ENCODE results near the gene SSBP2.
"Not testable (repeated sequence)": the region's sequence is repeated elsewhere in the genome, so short reads cannot be mapped to it uniquely, and the experiment has no call there.

The SSBP2 gene

DNA sequence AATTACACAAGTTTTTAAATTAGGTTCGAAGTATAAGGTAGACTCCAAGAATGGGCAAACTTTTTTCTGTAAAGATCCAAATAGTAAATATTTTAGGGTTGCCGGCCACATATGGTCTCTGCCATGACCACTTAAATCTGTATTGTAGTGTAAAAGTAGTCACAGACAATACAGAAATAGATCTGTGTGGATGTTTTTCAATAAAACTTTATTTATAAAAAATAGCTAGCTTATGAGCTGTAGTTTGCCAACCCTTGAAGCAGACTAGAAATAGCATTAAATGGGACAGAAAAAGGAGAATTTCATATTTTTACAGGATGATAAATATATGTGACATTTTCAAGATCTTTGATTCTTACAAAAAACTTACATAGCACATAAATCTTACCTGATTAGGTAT is 262.0 kb downstream of the SSBP2 start:
- Mint-ChIP-seq H3K27ac (no peak overlapping the region), H3K36me3 (no peaks in the 10 kb centered on the region), H3K4me1 (no peaks in the 10 kb centered on the region), H3K4me3 (no peak overlapping the region), H3K9me3 (no peaks in the 10 kb centered on the region)
- ATAC-seq (no peak), DNase-seq (ENCODE audit: low spot score in 2 of 2) (no peak)

DNA sequence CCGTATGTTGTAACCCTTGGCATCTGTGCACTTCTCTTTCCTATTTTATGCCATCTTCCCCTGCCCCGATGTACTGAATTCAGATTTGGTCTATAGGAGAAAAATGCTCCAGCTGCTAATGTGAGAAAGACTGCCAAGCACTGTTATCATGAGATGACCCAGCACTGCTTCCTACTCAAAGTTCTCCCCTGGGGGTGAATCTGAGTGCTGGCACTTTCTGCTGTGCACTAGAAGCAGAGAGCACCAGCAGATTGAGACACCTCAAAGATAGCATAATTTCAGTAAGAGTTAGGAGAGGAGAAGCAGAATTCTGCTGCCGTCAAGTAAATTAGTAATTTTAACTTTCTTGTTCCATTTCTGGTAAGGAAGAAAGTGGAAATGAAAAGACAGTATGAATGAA is 264.2 kb downstream of the SSBP2 start:
- Mint-ChIP-seq H3K4me1 (no peaks in the 10 kb centered on the region), H3K36me3 (no peaks in the 10 kb centered on the region), H3K27ac (no peak overlapping the region), H3K4me3 (no peak overlapping the region), H3K9me3 (no peaks in the 10 kb centered on the region)
- no peak for DNase-seq (ENCODE audit: low spot score in 2 of 2)
- ATAC-seq = no peak

DNA sequence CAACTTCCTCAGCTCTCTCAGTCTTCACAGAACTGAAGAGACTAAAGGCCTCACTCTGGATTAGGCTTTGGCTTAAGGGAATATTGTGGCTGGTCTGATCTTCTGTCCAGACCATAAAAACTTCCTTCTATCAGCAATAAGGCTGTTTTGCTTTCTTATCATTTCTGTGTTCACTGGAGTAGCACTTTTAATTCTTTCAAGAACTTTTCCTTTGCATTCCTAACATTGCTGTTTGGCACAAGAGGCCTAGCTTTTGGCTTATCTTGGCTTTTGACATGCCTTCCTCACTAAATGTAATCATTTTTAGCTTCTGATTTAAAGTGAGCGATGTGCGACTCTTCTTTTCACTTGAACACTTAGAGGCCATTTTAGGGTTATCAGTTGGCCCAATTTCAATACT is 268.3 kb downstream of the SSBP2 start:
- H3K4me1 Mint-ChIP-seq = no peaks in the 10 kb centered on the region
- H3K4me3 Mint-ChIP-seq = no peak overlapping the region
- H3K9me3 Mint-ChIP-seq = no peaks in the 10 kb centered on the region
- H3K27ac Mint-ChIP-seq = no peak overlapping the region
- ATAC-seq (no peak), DNase-seq (ENCODE audit: low spot score in 2 of 2) (no peak)
- H3K36me3 Mint-ChIP-seq = no peaks in the 10 kb centered on the region

DNA sequence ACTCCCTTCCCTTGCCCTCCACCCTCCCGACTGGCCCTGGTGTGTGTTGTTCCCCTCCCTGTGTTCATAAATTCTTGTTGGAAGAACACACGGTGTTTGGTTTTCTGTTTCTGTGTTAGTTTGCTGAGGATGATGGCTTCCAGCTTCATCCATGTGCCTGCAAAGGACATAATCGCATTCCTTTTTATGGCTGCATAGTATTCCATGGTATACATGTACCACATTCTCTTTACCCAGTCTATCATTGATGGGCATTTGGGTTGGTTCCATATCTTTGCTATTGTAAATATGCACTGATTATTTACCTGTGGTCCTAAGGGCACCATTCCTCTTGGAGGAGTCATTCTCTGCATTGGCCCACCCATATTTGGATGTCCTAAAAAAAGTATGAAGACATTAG is 277.5 kb downstream of the SSBP2 start:
- H3K36me3 Mint-ChIP-seq = peaks cover 10% of the 10 kb centered on the region

DNA sequence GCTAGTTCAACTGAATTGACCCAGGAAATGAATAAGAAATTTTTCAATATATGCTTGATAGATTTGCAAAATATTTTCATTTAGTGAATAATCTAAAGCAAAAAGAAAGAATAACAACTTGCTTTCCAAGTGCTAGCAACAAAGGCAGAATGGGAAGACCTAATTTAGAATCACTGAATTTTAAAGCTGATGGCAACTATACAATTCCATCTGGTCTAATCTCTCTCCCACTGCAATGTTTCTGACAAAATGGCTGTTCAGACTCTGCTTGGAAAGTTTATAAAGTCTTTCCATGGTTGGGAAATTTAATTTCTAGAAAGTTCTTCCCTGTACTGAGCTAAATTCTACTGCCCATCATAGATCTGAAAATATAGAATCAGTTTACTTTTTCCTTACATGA is 281.2 kb downstream of the SSBP2 start:
- Mint-ChIP-seq H3K27ac (no peak overlapping the region), H3K9me3 (peaks cover 4% of the 10 kb centered on the region), H3K36me3 (peaks cover 10% of the 10 kb centered on the region), H3K4me1 (no peaks in the 10 kb centered on the region), H3K4me3 (no peak overlapping the region)
- DNase-seq (ENCODE audit: low spot score in 2 of 2) (no peak), ATAC-seq (no peak)

More for the DNA sequence above, 277.5 kb downstream of the SSBP2 start:
- H3K4me1 Mint-ChIP-seq; ATAC-seq; H3K27ac Mint-ChIP-seq; H3K9me3 Mint-ChIP-seq; H3K4me3 Mint-ChIP-seq; DNase-seq (ENCODE audit: low spot score in 2 of 2): not testable (repeated sequence)

DNA sequence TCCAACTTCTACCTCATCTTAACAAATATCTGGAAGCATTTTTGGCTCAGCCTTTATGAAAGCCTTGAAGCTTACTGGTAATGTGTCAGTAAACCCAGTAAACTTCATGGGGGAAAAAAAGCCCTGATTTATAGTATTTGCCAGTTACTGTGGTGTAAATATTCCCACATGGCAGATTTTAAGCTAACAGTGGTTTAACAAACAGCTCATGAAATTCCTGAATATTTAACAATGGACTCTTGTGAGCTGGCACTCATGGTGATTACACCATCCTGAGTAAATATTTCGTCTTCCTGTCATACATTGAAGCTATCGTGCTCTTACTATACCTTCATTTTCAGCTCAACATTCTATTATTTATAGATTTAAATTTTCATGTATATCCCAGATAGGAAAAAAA is 300.0 kb downstream of the SSBP2 start:
- ATAC-seq (no peak), DNase-seq (ENCODE audit: low spot score in 2 of 2) (no peak)
- no peak overlapping the region for H3K27ac Mint-ChIP-seq
- no peaks in the 10 kb centered on the region for H3K4me1 Mint-ChIP-seq
- H3K36me3 Mint-ChIP-seq = no peaks in the 10 kb centered on the region
- H3K4me3 Mint-ChIP-seq = no peak overlapping the region
- no peaks in the 10 kb centered on the region for H3K9me3 Mint-ChIP-seq

DNA sequence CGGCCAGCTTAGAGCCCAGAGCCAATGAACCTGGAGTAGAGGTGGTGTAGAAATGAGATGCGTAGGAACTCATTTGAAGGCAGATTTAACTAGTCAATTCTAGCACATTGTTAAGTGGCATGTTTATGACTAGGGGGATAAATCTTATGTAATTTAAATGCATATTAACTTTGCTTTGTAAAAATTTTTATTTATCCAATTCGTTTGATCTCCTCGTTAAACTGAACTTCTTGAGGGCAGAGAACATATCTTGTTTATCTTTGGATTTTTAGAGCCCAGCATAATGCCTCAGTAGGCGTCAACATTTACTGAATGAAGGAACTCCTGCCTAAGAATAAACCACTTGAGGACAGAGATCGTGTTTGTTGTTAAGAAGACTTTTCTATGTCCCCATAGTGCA is 315.9 kb downstream of the SSBP2 start:
- H3K4me1 Mint-ChIP-seq = no peaks in the 10 kb centered on the region
- no peak overlapping the region for H3K27ac Mint-ChIP-seq
- no peak overlapping the region for H3K4me3 Mint-ChIP-seq
- H3K36me3 Mint-ChIP-seq = no peaks in the 10 kb centered on the region
- ATAC-seq (no peak), DNase-seq (ENCODE audit: low spot score in 2 of 2) (no peak)
- no peaks in the 10 kb centered on the region for H3K9me3 Mint-ChIP-seq

DNA sequence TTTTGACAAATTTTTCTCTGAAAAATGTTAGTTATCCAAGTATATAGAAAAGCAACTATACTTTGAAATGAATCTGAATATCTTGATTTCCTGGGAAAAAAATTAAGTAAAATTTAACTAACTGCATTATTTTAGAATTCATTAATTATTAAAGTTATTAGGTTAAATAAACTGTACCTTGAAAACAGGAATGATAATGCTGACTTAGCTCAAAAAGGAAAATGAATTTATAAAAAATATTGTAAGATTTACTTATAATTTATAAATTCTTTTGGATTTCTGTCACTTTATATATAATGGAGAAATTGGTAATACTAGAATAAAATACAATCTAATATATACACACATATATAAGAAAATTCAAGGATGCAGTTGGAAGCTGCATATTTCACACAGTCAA is 320.9 kb downstream of the SSBP2 start:
- Mint-ChIP-seq H3K4me1 (no peaks in the 10 kb centered on the region), H3K4me3 (no peak overlapping the region), H3K27ac (no peak overlapping the region), H3K9me3 (no peaks in the 10 kb centered on the region), H3K36me3 (no peaks in the 10 kb centered on the region)
- DNase-seq (ENCODE audit: low spot score in 2 of 2) (no peak), ATAC-seq (no peak)

DNA sequence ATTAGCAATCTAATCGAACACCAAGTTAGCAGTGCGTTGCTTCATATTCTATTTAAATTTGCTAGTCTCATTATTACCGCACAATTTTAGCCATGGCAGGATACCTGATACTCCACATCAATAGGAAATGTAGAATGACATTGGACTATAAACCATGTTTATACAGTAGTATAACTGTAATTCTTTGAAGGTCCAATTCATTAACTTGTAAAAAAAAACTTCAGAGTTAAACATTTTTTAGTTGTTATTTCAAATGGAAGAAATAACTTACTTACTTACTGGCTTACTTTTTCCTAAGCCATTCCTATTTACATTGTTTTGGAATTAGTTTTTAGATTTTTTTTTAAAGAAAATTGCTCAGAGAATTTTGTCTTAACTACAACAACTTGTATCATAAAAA is 321.5 kb downstream of the SSBP2 start:
- no peak for DNase-seq (ENCODE audit: low spot score in 2 of 2)
- Mint-ChIP-seq H3K4me1 (no peaks in the 10 kb centered on the region), H3K27ac (no peak overlapping the region), H3K36me3 (no peaks in the 10 kb centered on the region), H3K9me3 (no peaks in the 10 kb centered on the region), H3K4me3 (no peak overlapping the region)
- no peak for ATAC-seq

DNA sequence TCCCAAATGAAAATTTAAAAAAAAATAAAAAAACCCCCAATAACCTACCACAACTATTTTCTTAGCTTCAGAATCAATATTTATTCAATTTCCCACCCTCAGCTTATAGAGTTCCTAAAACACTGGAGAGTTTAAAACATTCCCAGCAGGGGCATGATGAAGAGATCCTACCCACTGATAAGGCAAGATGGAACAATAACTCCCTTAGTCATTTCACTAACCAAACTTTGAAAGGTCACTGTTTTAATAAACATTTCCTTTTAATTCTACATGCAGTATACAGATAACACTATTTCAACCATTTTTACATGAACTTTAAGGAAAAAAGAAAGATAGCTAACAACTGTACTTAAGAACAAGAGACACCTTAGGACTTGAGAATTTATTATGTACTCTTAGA is 322.0 kb downstream of the SSBP2 start:
- Mint-ChIP-seq H3K9me3 (no peaks in the 10 kb centered on the region), H3K27ac (no peak overlapping the region), H3K4me3 (no peak overlapping the region), H3K4me1 (no peaks in the 10 kb centered on the region), H3K36me3 (no peaks in the 10 kb centered on the region)
- ATAC-seq (no peak), DNase-seq (ENCODE audit: low spot score in 2 of 2) (no peak)

DNA sequence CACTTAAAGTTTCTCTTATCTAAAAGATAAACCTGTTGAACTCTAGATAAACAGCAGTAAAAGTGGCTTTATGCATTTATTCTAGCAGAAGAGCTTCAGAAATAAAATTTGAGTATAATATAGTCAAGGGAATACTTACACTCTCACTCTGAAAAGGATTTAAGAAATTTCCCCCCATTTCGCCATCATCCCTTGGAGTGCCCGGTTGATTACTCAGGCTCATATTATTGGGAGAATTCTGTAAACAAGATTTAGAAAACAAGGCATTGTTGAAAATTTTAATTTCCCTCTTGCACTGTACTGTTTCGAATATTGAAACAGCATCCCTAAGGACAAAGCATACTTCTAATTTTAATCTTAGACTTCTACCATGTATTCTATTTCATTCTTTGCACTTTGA is 322.5 kb downstream of the SSBP2 start:
- Mint-ChIP-seq H3K9me3 (no peaks in the 10 kb centered on the region), H3K36me3 (no peaks in the 10 kb centered on the region), H3K4me1 (no peaks in the 10 kb centered on the region), H3K4me3 (no peak overlapping the region), H3K27ac (no peak overlapping the region)
- ATAC-seq (no peak), DNase-seq (ENCODE audit: low spot score in 2 of 2) (no peak)

DNA sequence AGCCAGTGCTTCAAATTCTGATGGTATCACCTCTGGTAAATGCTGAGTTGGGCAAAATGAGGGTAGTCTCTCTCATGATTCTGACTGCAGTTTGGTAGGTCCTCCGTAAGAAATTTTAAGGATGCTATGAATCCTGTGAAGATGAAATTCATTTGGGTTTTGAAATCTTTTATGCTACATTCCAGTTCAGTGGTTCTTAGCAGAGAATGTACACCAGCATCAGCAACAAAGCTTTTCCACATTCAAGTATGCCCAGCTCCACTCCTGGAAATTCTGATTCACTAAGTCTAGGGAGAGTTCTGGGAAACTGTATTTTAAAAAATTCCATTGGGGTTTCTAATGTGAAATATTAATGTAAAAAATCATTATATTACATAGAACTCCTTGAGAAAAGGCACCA is 323.3 kb downstream of the SSBP2 start:
- Mint-ChIP-seq H3K9me3 (no peaks in the 10 kb centered on the region), H3K36me3 (no peaks in the 10 kb centered on the region), H3K4me3 (no peak overlapping the region), H3K27ac (no peak overlapping the region), H3K4me1 (no peaks in the 10 kb centered on the region)
- DNase-seq (ENCODE audit: low spot score in 2 of 2) (no peak), ATAC-seq (no peak)

DNA sequence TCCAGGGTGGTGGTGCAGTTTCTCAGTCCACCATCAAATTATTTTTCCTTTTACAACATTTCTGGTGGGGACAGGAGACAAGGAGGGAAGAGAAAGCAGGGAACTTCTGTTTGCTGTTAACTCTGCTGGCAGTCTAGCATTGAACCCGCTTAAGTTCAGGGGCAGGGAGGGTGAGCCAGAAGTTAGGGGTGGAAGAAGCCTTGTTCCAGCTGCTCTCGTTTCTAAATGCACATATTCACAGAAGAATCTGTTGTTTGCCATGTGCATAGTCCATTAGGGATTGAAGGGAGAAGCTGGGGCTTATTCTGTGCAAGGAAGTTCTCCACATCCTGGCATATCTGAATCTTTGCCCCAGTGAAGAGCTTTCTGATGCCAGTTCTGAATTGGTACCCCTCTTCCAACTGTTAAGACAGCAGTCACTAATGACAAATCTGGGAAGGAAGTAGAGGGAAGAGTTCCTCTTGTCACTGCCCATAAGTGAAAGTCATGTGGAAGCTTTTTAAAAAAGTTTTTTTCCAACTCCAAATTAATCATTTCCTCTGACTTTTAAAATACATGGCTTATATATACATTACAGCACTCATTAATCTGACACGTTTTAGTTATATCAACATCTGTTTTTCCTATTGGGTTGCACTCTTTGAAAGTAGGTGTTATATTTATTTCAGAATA is 324.4 kb downstream of the SSBP2 start:
- Mint-ChIP-seq H3K27ac (peak overlapping the region; percentile 14), H3K4me1 (no peaks in the 10 kb centered on the region), H3K9me3 (no peaks in the 10 kb centered on the region), H3K4me3 (no peak overlapping the region), H3K36me3 (no peaks in the 10 kb centered on the region)
- no peak for ATAC-seq
- DNase-seq (ENCODE audit: low spot score in 2 of 2) = no peak

DNA sequence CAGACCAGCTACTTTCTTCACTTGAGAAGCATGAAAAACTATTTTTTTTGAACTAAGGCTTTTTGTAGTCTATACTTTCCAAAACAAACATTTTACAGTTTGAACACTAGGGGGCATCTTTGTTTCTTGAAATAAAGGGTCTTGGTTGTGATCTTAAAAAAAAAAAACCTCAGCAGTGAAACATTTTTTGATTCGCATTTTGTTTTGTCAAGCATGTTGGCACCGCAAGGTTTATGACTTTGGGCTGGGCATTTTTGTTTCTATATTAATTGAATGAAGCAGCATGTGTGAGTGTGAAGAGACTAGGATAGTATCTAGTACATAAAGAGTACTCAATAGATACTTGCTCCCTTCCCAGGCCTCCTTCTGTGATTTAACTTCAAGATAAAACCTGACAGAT is 325.3 kb downstream of the SSBP2 start:
- DNase-seq (ENCODE audit: low spot score in 2 of 2) = no peak
- Mint-ChIP-seq H3K36me3 (no peaks in the 10 kb centered on the region), H3K4me3 (no peak overlapping the region), H3K4me1 (peaks cover 8% of the 10 kb centered on the region), H3K27ac (peak overlapping the region; percentile 14), H3K9me3 (no peaks in the 10 kb centered on the region)
- peak; percentile 60 for ATAC-seq

DNA sequence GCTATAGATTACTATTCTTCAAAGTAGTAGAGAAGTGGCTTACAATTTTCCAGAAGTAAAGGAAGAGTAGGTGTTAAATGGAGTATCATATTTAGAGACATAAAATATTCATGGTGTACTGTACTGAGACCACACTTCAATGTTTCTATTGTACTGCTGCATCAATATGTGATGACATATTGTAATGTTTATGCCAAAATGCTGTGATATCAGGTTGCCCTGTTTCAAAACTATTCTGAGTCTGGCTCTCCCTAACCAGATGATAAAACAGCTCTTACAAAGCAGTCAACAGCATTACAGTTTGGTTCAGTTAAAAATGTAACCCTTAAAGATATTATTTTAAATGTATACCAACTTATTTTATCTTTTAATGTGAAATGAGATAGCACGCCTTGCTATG is 326.2 kb downstream of the SSBP2 start:
- ATAC-seq = no peak
- peaks cover 16% of the 10 kb centered on the region for H3K4me1 Mint-ChIP-seq
- no peak overlapping the region for H3K27ac Mint-ChIP-seq
- DNase-seq (ENCODE audit: low spot score in 2 of 2) = no peak
- no peaks in the 10 kb centered on the region for H3K36me3 Mint-ChIP-seq
- no peak overlapping the region for H3K4me3 Mint-ChIP-seq
- H3K9me3 Mint-ChIP-seq = no peaks in the 10 kb centered on the region

DNA sequence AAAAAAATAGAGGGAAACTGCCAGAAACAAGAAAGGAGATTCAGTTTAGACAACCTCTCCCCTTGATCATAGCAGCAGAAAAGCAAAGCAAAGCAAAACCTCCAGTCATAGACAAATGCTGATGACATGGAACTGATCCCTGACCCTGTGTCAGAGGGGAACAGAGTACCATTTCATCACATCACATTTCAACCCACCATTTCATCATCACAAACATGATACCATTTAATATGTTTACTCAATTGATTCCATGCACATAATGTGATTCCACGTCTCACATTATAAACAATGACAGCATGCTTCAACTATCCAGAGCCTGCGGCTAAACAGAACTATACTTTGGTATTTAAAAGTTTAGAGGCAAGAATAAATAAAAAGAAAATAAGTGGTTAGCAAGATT is 328.2 kb downstream of the SSBP2 start:
- no peak overlapping the region for H3K27ac Mint-ChIP-seq
- no peak overlapping the region for H3K4me3 Mint-ChIP-seq
- no peaks in the 10 kb centered on the region for H3K9me3 Mint-ChIP-seq
- DNase-seq (ENCODE audit: low spot score in 2 of 2) = no peak
- H3K4me1 Mint-ChIP-seq = peaks cover 16% of the 10 kb centered on the region
- ATAC-seq = no peak
- H3K36me3 Mint-ChIP-seq = no peaks in the 10 kb centered on the region

All from stimulated activated effector memory CD8-positive, alpha-beta T cell treated with anti-CD3 and anti-CD28 coated beads, Interleukin-12 subunit alpha, Interleukin-12 subunit beta, amount 100 ng/mL, for 72 hours (primary cell).